Stimulated activated CD4-positive, alpha-beta T cell treated with anti-CD3 and anti-CD28 coated beads, Interleukin-12 subunit alpha, Interleukin-12 subunit beta, amount 100 ng/mL, for 24 hours (primary cell): Measurements from ENCODE around the gene SFXN5.

ENCODE experiments used
- DNase-seq, 2 experiments: peaks; one replicate each; pipeline ENCODE4 v3.0.0-alpha.2; 2020; ENCODE audit warnings: low read depth in 2 of 2

SFXN5 gene

DNA sequence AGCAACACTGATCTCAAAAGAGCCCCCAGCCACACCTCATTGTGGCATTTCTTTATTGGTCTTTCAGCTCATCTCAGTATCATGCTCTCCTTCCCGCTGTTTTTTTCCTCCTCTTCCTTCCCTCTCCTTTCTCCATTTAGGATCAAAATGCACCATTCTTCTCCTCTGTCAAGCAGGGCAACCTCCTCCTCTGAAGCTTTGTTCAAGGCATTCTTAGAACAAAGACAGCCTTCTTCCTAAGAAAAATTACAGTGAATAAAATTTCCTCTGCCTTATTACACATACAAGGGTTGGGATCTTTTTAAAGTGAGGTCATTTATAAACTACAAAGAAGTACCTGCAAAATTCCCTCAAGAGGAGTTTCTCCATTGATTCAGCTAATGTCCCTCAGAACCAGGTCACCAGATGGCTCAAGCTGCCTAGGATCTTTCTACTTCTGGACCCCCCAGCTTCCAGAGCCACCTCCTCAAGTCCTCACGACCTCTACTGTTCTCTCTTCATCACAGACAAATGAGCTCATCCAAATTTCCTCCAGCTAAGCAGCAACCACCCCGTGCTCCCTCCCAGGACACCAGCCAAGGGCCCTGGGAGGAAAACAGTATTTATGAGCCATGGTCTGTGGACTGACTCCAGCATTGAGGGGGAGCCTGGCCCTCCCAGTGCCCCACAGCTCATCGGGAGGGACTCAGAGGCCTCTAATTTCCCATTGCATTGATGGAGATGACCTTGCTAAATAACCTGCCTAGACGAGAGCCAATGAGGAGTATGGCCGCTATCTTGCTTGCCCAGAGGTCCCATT is 18.0 kb downstream of the SFXN5 start:
- no peak for DNase-seq

DNA sequence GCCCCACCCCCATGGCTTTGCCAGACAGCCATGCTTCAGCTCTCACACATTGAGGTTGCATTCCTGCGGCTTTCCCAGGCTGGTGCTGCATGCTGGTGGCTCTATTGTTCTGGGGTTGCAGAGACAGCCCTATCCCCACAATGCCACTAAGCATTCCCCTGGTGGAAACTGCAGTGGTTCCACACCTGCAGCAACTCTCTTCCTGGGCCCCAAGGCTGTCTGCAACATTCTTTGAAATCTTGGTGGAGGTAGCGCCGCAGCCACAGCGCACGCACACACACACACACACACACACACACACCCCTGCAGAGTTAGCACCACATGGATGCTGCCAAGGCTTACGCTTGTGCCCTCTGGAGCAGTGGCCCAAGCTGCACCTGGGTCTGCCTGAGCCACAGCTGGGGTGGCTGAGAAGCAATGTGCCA is 21.4 kb downstream of the SFXN5 start:
- DNase-seq: no peak

DNA sequence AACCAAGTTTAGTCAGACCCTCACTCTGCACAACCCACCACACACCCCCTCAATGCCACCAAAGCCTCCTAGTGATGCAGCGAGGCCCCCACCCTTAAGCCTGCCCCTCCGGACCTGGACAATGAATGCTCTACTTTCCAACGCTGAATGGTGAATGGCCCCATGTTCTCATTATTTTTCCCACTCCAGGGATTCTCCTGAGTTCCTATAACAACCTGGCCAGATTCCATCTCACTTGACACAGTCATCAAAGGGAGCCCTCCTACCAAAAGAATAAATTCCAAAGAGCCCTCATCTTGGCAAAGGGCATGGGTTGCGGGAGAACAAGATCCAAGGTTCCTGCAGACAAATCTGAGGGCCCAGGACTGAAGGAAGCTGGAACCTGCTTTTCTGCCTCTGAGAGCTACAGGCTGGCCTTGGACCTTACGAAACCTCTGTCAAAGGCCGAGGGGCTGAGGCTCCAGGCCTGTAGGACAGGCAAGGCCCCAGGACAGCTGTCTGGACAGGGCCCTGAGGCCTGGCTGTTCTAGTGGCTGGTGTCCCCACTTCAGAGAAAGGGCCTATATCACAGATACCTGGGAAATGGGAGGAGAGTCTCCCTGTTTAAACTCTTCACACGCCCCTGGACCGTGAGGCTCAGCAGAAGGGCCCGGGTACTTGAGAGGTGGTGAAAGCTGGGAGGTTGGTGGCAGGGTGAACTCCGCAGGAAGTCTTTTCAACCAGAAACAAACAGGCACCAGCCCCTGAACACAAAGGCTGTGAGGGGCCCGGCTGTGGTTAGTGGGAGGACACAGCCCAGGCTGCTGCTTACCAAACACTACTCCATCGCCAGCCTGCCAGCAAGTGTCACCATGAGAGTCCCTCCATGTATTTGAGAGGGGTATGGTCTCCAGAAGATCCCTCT is 27.3 kb downstream of the SFXN5 start:
- DNase-seq: no peak

DNA sequence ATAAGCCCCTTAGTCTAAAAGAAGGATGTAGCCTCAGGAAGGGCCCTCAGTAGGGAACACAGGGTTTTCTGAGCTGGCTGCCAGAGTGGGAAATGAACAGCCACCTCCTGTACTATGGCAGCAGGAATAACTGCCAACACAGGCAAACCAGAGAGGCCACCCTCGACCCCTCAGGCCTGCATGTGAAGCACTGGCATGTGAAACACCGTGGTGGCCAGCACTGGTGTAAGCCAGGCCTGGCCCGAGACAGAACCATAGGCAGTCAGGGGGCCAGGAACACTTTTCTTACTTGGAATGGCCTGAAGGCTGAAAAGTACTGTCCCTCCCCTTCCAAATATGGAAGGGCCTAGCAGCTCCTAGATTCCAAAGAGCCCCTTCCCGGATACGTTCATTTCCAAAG is 28.2 kb downstream of the SFXN5 start:
- DNase-seq: no peak

DNA sequence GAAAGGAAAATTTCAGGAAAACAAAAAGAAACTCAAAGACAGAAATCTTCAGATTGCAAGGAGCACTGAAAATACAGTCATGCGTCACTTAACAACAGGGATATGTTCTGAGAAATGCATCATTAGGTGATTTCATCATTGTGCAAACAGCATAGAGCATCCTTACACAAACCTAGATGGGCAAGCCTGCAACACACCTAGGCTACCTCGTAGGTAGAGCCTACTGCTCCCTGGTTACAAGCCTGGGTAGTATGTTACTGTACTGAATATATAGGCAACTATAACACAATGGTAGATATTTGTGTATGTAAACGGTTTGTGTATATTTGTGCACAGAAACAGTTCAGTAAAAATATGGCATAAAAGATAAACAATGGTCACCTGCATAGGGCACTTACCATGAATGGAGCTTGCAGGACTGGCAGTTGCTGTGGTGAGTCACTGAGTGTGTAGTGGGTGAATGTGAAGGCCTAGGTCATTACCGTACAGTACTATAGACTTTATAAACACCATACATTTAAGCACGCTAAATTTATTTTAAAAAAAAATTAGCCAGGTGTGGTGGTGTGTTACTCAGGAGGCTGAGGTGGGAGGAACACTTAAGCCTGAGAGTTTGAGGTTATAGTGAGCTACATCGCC is 33.4 kb downstream of the SFXN5 start:
- no peak for DNase-seq

DNA sequence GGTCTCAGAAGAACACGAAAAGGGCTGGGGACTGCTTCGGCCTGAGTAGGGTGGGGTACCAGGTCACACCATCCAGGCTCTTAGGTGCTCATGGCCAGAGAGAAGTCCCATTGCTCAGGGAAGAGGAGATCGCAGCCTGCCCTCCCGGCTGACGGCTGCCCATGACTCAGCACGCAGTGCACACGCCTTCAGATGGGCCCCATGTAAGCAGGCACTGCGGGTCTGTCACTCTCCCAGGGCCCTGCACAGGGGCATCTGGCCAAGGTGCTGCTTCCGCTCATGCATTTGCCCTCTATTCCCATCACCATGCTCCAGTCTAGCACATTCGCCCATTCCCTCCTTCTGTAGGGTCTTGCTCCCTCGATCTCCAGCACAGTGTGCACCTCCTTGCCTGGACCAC is 34.7 kb downstream of the SFXN5 start:
- DNase-seq: no peak

DNA sequence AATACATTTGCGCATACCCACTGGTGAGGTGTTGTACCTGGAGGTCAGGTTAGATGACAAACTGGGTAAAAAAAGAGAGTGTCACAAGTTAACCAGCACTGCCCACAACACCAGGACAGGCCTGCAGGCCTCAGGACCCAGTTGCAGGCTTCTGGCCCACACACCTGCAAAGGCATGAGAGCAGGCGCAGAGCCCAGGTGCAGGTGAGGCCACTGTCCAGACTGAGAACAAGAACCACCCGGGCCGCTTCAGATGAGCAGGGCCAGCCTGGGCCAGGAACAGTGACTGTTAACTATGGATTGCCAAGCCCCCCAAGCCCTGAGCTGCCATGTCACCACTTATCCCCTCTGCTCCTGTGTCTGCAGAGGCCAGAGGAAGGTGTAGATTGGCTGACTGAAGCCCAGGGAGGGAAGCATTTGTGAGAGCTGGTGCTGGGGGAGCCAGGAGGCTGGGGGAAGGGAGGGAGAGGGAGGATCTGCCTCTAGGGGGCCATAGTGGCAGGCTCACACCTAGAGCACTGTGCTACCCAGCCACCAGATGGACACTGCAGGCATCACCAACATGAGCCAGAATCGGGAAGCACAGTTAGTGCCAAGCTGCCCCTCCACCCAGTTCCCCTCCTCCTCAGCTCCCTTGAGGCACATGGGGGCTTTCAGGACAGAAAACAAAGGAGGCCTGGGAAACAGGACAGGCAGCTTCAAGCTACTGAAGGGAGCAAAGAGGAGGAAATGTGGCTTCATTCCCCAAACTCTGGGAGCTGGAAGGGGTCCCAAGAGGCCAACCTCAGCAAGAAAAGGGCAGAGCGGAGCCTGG is 35.4 kb downstream of the SFXN5 start:
- DNase-seq: no peak

DNA sequence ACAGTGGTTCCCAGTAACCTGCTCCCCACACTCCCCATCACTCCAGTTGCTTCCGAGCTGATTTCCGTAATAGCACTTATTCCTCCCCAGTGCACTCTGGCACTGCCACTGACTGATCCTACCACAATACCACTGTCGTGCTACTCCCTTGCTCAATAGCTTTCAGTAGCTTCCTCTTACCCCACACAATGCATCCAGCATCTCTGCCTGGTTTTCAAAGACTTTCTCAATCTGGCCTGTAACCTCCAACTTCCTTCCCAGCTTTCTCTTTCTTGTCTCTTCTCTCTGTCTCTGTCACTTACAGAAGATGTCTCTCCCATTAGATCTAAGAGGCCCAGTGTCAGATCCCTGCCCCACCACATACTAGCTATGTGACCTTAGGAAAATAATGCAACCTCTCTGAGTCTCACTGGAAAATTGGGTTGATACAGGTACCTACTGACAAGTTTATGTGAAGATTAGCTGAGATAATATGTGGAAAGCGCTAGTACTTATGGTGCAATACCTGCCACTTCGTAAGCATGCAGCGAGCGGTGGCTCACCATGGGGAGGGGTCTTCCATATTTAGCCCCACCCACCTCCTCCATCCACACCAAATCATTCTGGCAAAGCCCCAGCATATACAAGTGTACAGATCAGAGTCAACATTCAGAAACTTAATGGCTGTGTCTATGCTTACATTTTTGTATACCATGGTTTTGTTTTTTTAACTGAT is 36.7 kb downstream of the SFXN5 start:
- no peak for DNase-seq

DNA sequence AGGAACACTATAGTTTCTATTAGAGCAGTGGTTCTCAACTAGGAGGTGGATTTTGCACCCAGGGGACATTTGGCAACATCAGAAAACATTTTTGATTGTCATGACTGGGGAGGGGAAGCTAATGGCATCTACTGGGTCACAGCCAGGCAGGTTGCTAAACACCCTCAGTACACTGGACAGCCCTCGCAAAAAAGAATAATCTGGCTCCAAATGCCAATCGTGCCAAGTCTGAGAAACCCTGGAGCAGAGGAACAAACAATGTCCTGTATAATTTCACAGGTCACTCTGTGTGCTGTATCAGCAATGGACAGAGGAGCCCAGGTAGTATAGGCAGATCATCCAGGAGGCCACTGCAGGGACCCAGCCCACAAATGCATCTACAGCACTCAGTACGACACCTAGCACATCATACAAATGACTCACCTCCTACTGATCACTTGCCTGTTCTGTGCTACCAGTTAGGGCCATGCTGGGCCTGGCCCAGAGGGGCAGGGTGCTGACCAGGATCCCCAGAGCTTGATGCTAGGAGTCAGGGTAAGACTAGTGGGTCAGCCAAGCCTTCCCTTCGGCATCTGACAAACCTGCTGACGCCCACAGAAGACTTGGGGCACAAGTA is 37.6 kb downstream of the SFXN5 start:
- no peak for DNase-seq

DNA sequence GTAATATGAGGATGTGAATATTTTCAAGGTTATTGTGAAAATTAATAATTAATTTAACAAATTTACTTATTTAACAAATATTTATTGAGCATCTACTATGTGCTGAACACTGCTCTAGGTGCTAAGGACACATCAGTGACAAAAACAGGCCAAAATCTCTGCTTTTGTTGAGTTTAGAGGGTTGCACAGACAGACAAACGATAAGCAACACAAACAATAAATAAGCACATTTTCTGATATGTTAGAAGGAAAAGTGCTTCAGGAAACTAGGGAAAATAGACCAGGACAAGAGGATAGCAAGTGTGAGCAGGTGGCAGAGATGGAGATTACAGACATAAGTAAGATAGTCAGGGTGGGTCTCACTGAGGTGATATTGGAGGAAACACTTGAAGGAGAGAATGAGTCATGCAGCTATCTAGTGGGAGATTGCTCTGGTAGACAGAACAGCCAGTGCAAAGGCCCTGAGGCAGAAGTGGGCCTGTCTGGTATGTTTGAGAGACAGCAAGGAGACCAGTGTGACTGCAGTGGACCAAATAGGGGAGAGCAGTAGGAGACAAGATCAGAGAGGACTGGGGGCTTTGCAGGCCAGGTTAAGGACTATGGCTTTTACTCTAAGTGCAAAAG is 38.3 kb downstream of the SFXN5 start:
- no peak for DNase-seq

DNA sequence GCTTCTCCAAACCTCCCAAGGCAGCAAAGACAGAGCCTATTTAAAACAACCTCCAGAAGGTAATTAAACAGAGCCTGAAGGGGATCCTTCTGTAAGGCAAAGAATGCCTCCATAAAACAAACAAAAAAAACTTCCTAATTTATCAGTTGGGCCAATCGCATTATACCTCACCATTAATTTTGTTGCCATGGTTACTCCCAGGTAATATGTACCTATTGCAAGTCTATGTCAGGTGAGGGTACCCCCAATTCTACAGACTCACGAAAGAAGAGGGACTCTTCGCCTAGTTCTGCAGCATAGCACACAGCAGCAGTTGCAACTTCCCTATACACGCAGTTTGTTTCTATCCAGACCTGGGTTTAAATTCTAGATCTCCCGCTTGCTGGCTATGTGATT is 38.8 kb downstream of the SFXN5 start:
- no peak for DNase-seq

DNA sequence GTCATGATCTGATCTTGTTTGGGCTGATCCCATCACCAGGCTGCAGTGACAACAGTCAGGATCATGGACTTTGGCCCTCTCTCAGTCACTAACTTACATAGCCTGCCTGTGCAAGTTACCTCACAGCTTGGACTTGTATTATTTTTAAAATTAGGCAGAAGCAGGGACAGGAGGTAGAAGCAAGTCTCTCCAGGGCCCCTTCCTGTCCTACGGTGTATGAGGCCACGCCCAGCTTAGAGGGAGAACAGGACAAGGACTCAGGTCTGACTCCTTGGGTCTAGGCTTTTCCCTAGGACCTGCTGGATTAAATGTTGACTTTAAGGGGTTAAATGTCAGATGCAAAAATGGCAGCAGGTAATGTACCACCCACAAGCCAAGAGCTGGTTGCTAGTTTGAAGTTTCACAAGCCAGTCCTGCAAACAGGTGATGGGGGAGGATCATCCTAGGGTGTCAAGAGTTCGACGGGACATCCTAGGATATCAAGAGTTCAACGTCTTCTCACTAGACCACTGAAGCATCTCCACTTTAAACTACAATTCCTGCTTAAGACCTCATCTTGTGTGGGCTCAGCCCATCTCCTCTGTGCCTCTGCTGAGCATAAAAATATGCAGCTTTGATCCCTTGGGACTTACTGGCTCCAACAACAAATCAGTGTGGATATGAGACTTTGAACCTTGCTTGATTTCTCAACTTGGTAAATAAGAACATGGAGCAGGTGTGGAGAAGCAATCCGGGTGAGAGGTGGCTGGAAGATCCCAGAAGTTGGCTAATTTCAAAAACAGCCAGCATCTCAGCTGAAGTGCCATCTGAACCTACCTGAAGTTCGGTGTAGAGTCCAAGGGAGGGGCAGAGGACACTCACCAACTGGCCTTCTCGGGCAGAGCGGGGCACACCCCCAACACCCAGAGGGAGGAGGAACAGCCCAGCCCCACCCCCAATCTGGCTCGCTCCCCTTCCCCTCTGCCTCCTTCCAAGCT is 39.5 kb downstream of the SFXN5 start:
- DNase-seq: no peak

DNA sequence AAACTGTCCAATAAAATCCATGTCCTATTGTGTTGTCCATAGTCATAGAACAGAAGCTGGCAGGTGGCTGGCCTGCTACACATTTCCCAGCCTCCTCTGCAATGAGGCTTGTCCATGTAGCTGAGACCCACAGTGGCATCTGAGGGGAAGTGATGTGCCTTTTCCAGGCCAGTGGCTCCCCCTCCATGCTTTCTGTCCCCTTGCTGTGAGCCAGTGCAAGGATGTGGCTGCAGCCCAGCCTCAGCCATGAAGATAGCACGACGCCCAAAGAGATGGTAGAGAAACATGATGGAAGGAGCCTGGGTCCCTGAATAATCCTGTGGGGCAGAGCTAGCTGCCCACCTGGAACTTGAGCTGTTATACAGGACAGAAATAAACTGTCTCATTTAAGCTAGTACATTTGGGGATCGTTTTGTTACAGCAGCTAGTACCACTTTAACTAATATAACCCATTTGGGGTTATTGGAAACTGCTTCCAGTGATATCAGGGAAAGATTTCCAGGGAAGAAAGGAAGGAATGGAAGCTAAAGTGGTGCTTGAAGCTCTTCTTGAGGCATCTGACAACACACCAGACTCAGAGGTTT is 40.3 kb downstream of the SFXN5 start:
- no peak for DNase-seq

DNA sequence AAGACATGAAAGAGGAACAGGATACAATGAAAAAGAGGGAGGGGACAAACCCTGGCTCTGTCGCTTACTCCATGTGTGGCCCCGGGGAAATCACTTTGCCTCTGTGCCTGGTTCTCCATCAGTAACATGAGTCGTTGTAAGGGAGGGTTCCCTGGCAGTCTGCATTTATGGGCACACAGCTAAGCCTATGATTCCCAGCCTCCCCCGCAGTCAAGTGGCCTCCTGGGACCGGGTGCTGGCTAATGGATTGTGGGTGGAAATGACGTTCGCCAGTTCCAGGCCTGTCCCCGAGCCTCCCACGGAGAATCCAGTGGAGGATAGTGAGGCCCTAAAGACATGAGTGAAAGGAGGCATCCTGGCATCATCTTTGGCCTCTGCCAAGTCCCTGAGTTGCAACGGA is 42.7 kb downstream of the SFXN5 start:
- DNase-seq: no peak

DNA sequence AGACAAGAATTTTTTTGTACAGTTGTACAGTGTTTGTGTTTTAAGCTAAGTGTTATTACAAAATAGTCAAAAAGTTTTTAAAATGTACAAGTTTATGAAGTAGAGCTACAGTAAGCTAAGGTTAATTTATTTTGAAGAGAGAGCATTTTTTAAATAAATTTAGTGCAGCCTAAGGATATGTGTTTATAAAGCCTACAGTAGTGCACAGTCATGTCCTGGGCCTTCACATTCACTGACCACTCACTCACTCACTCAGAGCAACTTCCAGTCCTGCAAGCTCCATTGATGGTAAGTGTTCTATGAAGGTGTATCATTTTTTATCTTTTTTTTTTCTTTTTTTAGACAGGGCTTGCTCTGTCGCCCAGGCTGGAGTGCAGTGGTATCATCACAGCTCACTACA is 44.2 kb downstream of the SFXN5 start:
- no peak for DNase-seq

DNA sequence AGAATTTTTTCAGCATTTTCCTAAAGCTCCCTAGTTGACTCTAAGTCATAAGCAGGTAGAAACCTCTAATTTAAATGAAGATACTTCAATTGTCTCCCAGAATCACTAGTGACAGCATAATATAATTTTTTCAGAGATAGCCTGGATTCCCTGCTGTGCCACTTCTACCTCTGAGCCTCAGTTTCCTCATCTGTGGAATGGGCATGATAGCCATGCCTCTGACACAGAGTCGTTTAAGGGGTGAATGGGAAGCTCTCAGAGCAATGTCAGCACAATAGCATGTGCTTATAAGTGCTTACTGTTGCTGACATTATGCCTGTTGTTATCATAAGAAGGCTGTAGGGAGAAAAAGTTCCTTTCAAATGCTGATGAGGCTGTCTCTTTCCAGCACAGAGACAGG is 48.0 kb downstream of the SFXN5 start:
- no peak for DNase-seq

DNA sequence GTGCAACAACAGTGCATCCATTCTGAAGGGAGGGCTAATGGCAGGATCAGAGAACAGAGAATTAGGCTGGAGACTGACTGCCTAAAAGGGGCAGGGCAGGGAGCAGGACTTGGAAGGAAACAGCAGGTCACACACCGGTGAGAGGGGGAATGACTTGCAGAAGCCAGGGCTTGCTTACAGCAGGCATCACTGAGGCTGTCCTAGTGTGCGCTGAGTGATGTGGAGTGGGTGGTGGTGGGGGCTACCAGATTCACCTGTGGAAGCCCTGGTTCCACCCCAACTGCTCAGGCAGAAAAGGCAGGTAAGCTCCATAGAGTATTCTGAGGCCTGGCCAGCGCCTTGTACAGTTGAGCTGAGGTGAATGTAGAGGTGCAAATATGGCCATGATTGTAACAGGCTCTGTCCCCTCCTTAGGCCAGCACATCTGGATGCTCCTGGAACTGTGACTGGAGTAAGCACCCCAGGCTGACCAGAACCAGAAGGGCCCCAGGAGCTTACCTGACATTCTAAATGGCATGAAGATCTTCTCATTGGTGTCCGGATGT is 49.4 kb downstream of the SFXN5 start:
- no peak for DNase-seq

DNA sequence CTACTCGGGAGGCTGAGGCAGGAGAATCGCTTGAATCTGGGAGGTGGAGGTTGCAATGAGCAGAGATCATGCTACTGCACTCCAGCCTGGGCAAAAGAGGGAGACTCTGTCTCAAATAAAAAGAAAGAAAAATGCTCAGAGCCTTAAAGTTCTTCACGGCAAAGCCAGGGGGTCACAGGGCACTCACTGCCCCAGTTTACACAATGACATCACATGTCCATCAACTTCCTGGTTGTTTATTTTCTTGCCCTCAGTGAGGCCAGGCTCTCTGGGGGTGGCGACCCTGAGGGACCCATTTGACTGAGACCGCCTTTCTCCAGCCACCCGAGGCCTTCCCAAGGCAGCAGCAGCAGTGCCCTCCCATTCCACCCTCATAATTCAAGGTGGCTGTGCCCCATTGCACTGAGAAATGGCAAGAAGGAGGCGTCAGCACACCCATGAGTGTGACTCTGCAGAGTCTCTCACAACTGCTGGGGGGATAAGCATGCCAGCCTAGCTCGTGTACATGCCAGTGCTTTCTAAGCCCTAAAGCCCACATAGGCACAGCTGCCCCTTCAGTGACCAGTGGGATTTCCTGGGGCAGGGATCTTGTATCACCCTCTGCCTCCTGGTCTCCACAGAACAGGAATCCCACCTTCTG is 50.0 kb downstream of the SFXN5 start:
- no peak for DNase-seq
